Adrenal gland (tissue), 12 donors: ENCODE measurements around the gene BMP8B. TPM values are rescaled to one million over a fixed set of nuclear protein-coding genes. Genes with fewer than 3 reads are reported as not detected.
"Not testable (repeated sequence)": the region's sequence is repeated elsewhere in the genome, so short reads cannot be mapped to it uniquely, and the experiment has no call there.

Experiments used
- DNase-seq, 7 donors: peaks; one replicate each; pipeline ENCODE4 v3.0.0-alpha.2; 2019 to 2020
- H3K27ac ChIP-seq, 5 donors: fragments of 200-600 bp; sonication (generic) in 4 of 5; 1 replicate in 3 of 5; 2 replicates in 2 of 5; pipeline versions ENCODE4 v1.5.1 to v1.8.0; 2016 to 2020; ENCODE audit warnings: mild to moderate bottlenecking in 1 of 5
- H3K27me3 ChIP-seq: fragments of 200-600 bp; 2 replicates; pipeline ENCODE4 v1.8.0; 2021
- H3K36me3 ChIP-seq, 2 donors: fragments of 200-600 bp; replicated peaks in 1 of 2; 1 replicate in 1 of 2; 2 replicates in 1 of 2; pipeline versions ENCODE4 v1.5.1 to v1.8.0; 2018 to 2022
- H3K4me1 ChIP-seq, 2 donors: fragments of 200-600 bp; replicated peaks in 1 of 2; 1 replicate in 1 of 2; 2 replicates in 1 of 2; pipeline versions ENCODE4 v1.5.1 to v1.8.0; 2018 to 2021
- H3K4me3 ChIP-seq, 4 donors: fragments of 200-600 bp; sonication (generic) in 3 of 4; one replicate each; pipeline ENCODE4 v1.5.1; 2016 to 2018
- H3K9me3 ChIP-seq, 3 donors: fragments of 200-600 bp; sonication (generic) in 1 of 3; replicated peaks in 1 of 3; 1 replicate in 2 of 3; 2 replicates in 1 of 3; pipeline versions ENCODE4 v1.5.1 to v1.8.0; 2016 to 2021
- CTCF ChIP-seq, 6 experiments: fragments of 450-650 bp in 4 of 6; fragments of 200-600 bp in 2 of 6; sonication (generic) in 1 of 6; IDR thresholded peaks; 1 replicate in 5 of 6; 2 replicates in 1 of 6; pipeline versions ENCODE4 v1.5.1 to v1.8.0; 2016 to 2021; ENCODE audit warnings: antibody characterized with exemption in 6 of 6, mild to moderate bottlenecking in 2 of 6, moderate library complexity in 1 of 6
- POLR2A ChIP-seq, 2 donors: fragments of 450-650 bp; IDR thresholded peaks; one replicate each; pipeline ENCODE4 v1.6.1; 2017; ENCODE audit warnings: antibody characterized with exemption in 2 of 2, mild to moderate bottlenecking in 2 of 2, moderate library complexity in 1 of 2
- WGBS, 4 donors: extraction: QIAGEN DNeasy Blood & Tissue Kit in 2 of 4; methylation state at CpG; one replicate each; pipeline versions ENCODE4 v1.1.5 to v1.1.7; 2013 to 2017; 5-methylcytosine and 5-hydroxymethylcytosine counted together
- intact Hi-C, 2 donors: fragments of 100-400 bp; cut with DNase I; formaldehyde crosslinking; loops; one replicate each; pipeline versions ENCODE4 v1.14.1 to v1.15.0; 2022 to 2023
- polyA plus RNA-seq, 3 donors: library from polyadenylated mRNA; stranded (reverse); fragments of 200-250 nt in 2 of 3; fragments of 350-450 nt in 1 of 3; fragmentation: Illumina TruSeq in 1 of 3; extraction: RNeasy Lipid Tissue Mini Kit (QIAGEN cat#74804) in 1 of 3; gene quantifications; one replicate each; pipeline ENCODE4 v1.2.3, GENCODE V29; 2013 to 2014
- total RNA-seq, 9 donors: library from RNA; depleted of rRNA in 4 of 9; stranded (reverse); fragments of >200 nt in 4 of 9; fragments of 120-200 nt in 1 of 9; fragmentation: NEBNext Ultra II Directional in 1 of 9; extraction: Animal tissue kit (Norgen Biotek cat#: 25700) in 1 of 9; gene quantifications; one replicate each; pipeline versions ENCODE4 v1.1.0 to v1.2.4, GENCODE V29; 2013 to 2023
- donor health status: healthy with polysubstance abuse.
- donor health status: Bipolar disorder and iron deficiency.
- donor health status: DM: yes; HTN: yes; CAD: no.
- donor health status: DM: no; HTN: no; CAD: no.
- donor health status: DM: no; HTN: no; CAD: no.
- donor health status: DM: yes; HTN: yes; CAD: no.

BMP8B gene
- total and polyA plus RNA-seq, 12 donors, result 0.09 to 5.9 (median 1.0) TPM; not detected in 1

DNA sequence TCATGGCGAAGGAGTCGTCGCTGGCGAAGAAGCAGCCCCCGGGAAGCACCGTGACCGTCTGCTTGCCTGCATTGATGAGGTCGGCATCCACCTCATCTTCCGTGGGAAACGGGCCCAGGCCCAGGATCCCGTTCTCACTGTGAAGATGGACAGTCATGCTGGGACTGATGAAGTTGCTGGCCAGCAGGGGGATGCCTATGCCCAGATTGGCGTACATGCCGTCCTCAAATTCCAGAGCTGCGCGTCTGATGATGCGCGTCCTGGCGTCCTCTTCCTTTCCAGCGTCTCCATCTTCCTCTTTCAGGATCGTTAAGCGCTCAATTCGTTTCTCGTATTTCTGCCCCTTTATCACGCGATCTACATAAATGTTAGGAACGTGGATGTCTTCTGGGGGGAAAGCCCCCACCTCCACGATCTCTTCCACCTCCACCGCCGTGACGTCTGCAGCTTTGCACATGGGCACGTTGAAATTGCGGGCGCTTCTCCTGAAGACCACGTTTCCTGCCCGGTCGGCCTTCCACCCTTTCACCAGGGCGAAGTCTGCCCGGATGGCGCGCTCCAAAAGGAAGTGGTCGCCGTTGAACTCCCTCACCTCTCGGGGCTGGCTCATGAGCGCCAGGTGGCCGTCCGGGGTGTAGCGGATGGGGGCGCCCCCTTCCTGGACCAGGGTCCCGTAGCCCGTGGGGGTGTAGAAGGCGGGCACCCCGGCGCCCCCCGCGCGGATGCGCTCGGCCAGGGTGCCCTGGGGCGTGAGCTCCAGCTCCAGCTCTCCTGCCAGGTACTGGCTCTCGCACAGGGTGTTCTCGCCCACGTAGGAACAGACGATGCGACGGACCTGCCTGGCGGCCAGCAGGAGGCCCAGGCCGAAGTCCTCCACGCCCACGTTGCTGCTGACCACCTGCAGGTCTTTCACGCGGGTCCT is 18.3 kb downstream of the BMP8B start:
- H3K27me3 ChIP-seq, H3K4me3 ChIP-seq, H3K27ac ChIP-seq, intact Hi-C loops, H3K9me3 ChIP-seq, H3K36me3 ChIP-seq, H3K4me1 ChIP-seq: not testable (repeated sequence)
- peak in 1 of 7 donors; percentile 34 for DNase-seq
- WGBS, 4 donors, result 8 to 21% (median 18%) methylated on average over 8 to 19 of the region's 71 CpGs

- H3K36me3 ChIP-seq, DNase-seq, H3K27ac ChIP-seq, H3K4me3 ChIP-seq, H3K4me1 ChIP-seq, H3K9me3 ChIP-seq, H3K27me3 ChIP-seq, intact Hi-C loops: not testable (repeated sequence)
- 64 to 82% (median 73%) methylated on average over 5 to 18 of the region's 19 CpGs for WGBS, 4 donors
These were observed 19.2 kb downstream of the BMP8B start for GRCh38 chr1:39769502-39769901.

- H3K27me3 ChIP-seq, H3K36me3 ChIP-seq: not testable (repeated sequence)
These were observed 22.2 kb downstream of the BMP8B start for GRCh38 chr1:39766466-39766865.

DNA sequence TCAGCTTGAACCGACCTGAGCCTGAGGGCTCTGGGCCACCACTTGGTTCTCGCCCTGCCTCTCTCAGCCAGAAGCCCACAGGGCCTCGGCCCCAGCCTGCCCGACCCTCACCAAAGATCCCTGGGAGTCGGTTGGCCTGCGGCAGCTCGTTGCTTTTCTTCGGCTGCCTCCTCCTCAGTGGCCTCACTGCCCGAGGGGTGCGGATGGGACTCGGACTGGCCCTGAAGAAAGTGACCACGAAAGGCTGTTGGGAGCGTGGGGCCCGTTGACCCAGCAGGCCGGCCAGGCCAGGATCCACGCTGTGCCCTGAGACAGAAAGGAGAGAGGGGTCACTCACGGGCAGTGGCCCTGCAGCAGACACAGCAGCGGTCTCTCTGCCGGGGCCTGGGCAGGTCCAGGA is 24.2 kb downstream of the BMP8B start:
- H3K27ac ChIP-seq, intact Hi-C loops, H3K4me3 ChIP-seq, H3K27me3 ChIP-seq, H3K36me3 ChIP-seq, H3K4me1 ChIP-seq, DNase-seq, H3K9me3 ChIP-seq: not testable (repeated sequence)
- 87 to 100% (median 88%) methylated on average over 1 to 13 of the region's 19 CpGs; no CpG with 5 or more reads in 1 of the 4 donors for whole genome bisulfite sequencing, 4 donors

More at GRCh38 chr1:39766466-39766865, 22.2 kb downstream of the BMP8B start:
- H3K27ac ChIP-seq, H3K4me3 ChIP-seq, intact Hi-C loops, H3K9me3 ChIP-seq, H3K4me1 ChIP-seq: not testable (repeated sequence)
- DNase-seq, result peak in 1 of 7 donors; percentile 49
- WGBS, 4 donors, result 37 to 63% (median 53%) methylated on average over 1 to 3 of the region's 5 CpGs

- H3K4me1 ChIP-seq, intact Hi-C loops, H3K27me3 ChIP-seq, H3K36me3 ChIP-seq, H3K9me3 ChIP-seq, H3K27ac ChIP-seq, H3K4me3 ChIP-seq: not testable (repeated sequence)
- peak in 1 of 7 donors; percentile 47 for DNase-seq
- 77 to 90% (median 83%) methylated on average over 9 to 16 of the region's 18 CpGs for WGBS, 4 donors
These were observed 24.9 kb downstream of the BMP8B start for GRCh38 chr1:39763619-39764374.

- Histone ChIP-seq H3K4me3 (no peak overlapping the region), H3K9me3 (no peaks in the 10 kb centered on the region), H3K27me3 (no peaks in the 10 kb centered on the region), H3K36me3 (no peaks in the 10 kb centered on the region), H3K4me1 (no peaks in the 10 kb centered on the region), H3K27ac (no peak overlapping the region)
- intact Hi-C loops, result no loop called here
- DNase-seq, result peak in 1 of 7 donors; percentile 52
- TF ChIP-seq CTCF (IDR thresholded peaks at IDR 0.05) (no peak), POLR2A (IDR thresholded peaks at IDR 0.05) (no peak)
- WGBS, 4 donors, result 90 to 93% (median 91%) methylated on average over 18 to 30 of the region's 30 CpGs
These were observed 25.8 kb downstream of the BMP8B start for GRCh38 chr1:39762550-39763540.
